ENCODE results near the gene FGD5.

- TF ChIP-seq CTCF (IDR thresholded peaks at IDR 0.05) (no peak), ZFX (IDR thresholded peaks at IDR 0.05; ENCODE audit: borderline replicate concordance) (no peak)
Measured at GRCh38 chr3:14859880-14860279, 41.1 kb downstream of the FGD5 start.
